CD14-positive monocyte (primary cell): ENCODE results near the gene RAP2C. TPM values are rescaled to one million over a fixed set of nuclear protein-coding genes. Genes with fewer than 3 reads are reported as not detected.

Experiments
- DNase-seq, 3 donors: peaks; one replicate each; pipeline ENCODE4 v3.0.0-alpha.2; 2011 to 2022
- H2AFZ ChIP-seq: 2 replicates; pipeline ENCODE4 v1.6.0; 2012; ENCODE audit warnings: mild to moderate bottlenecking, low read depth, low read length, inconsistent platforms; ENCODE audit not compliant: insufficient read depth, poor library complexity, severe bottlenecking
- H3K27ac ChIP-seq, 2 donors: 1 replicate in 1 of 2; 2 replicates in 1 of 2; pipeline ENCODE4 v1.5.1; 2012 to 2013; ENCODE audit warnings: low read length in 2 of 2, control low read depth in 1 of 2, inconsistent platforms in 1 of 2, low read depth in 1 of 2, mild to moderate bottlenecking in 1 of 2
- H3K27me3 ChIP-seq, 2 donors: one replicate each; pipeline versions ENCODE4 v1.6.0 to v1.6.1; 2011 to 2013; ENCODE audit warnings: low read length in 2 of 2; ENCODE audit not compliant: control insufficient read depth in 2 of 2, insufficient read depth in 2 of 2
- H3K36me3 ChIP-seq, 2 donors: replicated peaks in 1 of 2; 1 replicate in 1 of 2; 2 replicates in 1 of 2; pipeline versions ENCODE4 v1.5.1 to v1.6.1; 2012 to 2013; ENCODE audit warnings: low read length in 2 of 2, control low read depth in 1 of 2, inconsistent platforms in 1 of 2, mild to moderate bottlenecking in 1 of 2; ENCODE audit not compliant: insufficient read depth in 2 of 2, control insufficient read depth in 1 of 2
- H3K4me1 ChIP-seq, 2 donors: 1 replicate in 1 of 2; 2 replicates in 1 of 2; pipeline versions ENCODE4 v1.5.1 to v1.6.1; 2012 to 2013; ENCODE audit warnings: low read length in 2 of 2, control low read depth in 1 of 2, inconsistent platforms in 1 of 2, mild to moderate bottlenecking in 1 of 2, moderate library complexity in 1 of 2; ENCODE audit not compliant: insufficient read depth in 2 of 2, control insufficient read depth in 1 of 2
- H3K4me2 ChIP-seq: replicated peaks from 2 replicates; pipeline ENCODE3; 2012; ENCODE audit warnings: low read length, moderate library complexity, mild to moderate bottlenecking; ENCODE audit not compliant: poor library complexity, severe bottlenecking; ENCODE audit errors: extremely low read depth
- H3K4me3 ChIP-seq, 3 experiments: fragments of 200-600 bp in 1 of 3; sonication (generic) in 1 of 3; replicated peaks in 1 of 3; 1 replicate in 2 of 3; 2 replicates in 1 of 3; pipeline ENCODE4 v1.5.1; 2011 to 2013; ENCODE audit warnings: low read length in 3 of 3, mild to moderate bottlenecking in 3 of 3, control low read depth in 2 of 3, low read depth in 2 of 3, inconsistent platforms in 1 of 3, moderate library complexity in 1 of 3
- H3K79me2 ChIP-seq: 2 replicates; pipeline ENCODE4 v1.6.0; 2012; ENCODE audit warnings: mild to moderate bottlenecking, control low read depth, inconsistent platforms, low read length, moderate library complexity; ENCODE audit not compliant: insufficient read depth
- H3K9ac ChIP-seq: 2 replicates; pipeline ENCODE4 v1.6.0; 2017; ENCODE audit warnings: low read length, mild to moderate bottlenecking; ENCODE audit not compliant: insufficient read depth, poor library complexity, severe bottlenecking
- H3K9me3 ChIP-seq, 2 donors: replicated peaks in 1 of 2; 1 replicate in 1 of 2; 2 replicates in 1 of 2; pipeline versions ENCODE4 v1.5.1 to v1.6.1; 2012 to 2013; ENCODE audit warnings: low read length in 2 of 2, control low read depth in 1 of 2; ENCODE audit not compliant: control insufficient read depth in 1 of 2, insufficient read depth in 1 of 2
- H4K20me1 ChIP-seq: 2 replicates; pipeline ENCODE4 v1.6.0; 2012; ENCODE audit warnings: mild to moderate bottlenecking, low read length, control low read depth, moderate library complexity; ENCODE audit not compliant: insufficient read depth
- H3K27ac Mint-ChIP-seq, 7 donors: one replicate each; pipeline ENCODE4 v1.8.0; 2020; ENCODE audit warnings: mild to moderate bottlenecking in 7 of 7, mixed read lengths in 7 of 7, moderate library complexity in 6 of 7, inconsistent platforms in 2 of 7
- H3K27me3 Mint-ChIP-seq, 3 donors: one replicate each; pipeline ENCODE4 v1.8.0; 2021 to 2022; ENCODE audit warnings: low read depth in 3 of 3, mild to moderate bottlenecking in 3 of 3, mixed read lengths in 3 of 3, moderate library complexity in 3 of 3, inconsistent platforms in 1 of 3
- H3K36me3 Mint-ChIP-seq, 2 donors: one replicate each; pipeline ENCODE4 v1.8.0; 2020; ENCODE audit warnings: mixed read lengths in 2 of 2, inconsistent platforms in 1 of 2, mild to moderate bottlenecking in 1 of 2
- H3K4me1 Mint-ChIP-seq: one replicate; pipeline ENCODE4 v1.8.0; 2020; ENCODE audit warnings: mild to moderate bottlenecking, mixed read lengths
- H3K4me3 Mint-ChIP-seq, 2 donors: one replicate each; pipeline ENCODE4 v1.8.0; 2020; ENCODE audit warnings: mild to moderate bottlenecking in 2 of 2, mixed read lengths in 2 of 2, moderate library complexity in 1 of 2
- H3K9me3 Mint-ChIP-seq, 7 donors: one replicate each; pipeline ENCODE4 v1.8.0; 2020 to 2022; ENCODE audit warnings: mixed read lengths in 7 of 7, mild to moderate bottlenecking in 6 of 7, moderate library complexity in 6 of 7, inconsistent platforms in 2 of 7
- WGBS: methylation state at CpG from one replicate; pipeline ENCODE4 v1.1.5; 2013; ENCODE audit warnings: missing lambda C conversion rate; ENCODE audit not compliant: insufficient coverage; 5-methylcytosine and 5-hydroxymethylcytosine counted together
- intact Hi-C, 2 donors: fragments of 100-400 bp; cut with micrococcal nuclease; formaldehyde crosslinking; loops; one replicate each; pipeline versions ENCODE4 v1.15.0 to v1.15.1; 2023
- polyA plus RNA-seq, 3 donors: library from polyadenylated mRNA; depleted of rRNA in 1 of 3; unstranded in 2 of 3; stranded (reverse) in 1 of 3; fragments of 300-500 nt in 2 of 3; fragments of >200 nt in 1 of 3; fragmentation: Illumina TruSeq in 2 of 3; gene quantifications; 1 replicate in 2 of 3; 2 replicates in 1 of 3; pipeline ENCODE4 v1.2.3, GENCODE V29; 2012 to 2021
- TF ChIP-seq, protein P1 (sequence below): fragments of 200-600 bp; IDR thresholded peaks from one replicate; pipeline ENCODE4 v1.8.0; 2022; ENCODE audit warnings: antibody characterized with exemption, mild to moderate bottlenecking

The RAP2C gene
- polyA plus RNA-seq, 3 donors = 14.7 to 23.2 (median 18.8) TPM

DNA sequence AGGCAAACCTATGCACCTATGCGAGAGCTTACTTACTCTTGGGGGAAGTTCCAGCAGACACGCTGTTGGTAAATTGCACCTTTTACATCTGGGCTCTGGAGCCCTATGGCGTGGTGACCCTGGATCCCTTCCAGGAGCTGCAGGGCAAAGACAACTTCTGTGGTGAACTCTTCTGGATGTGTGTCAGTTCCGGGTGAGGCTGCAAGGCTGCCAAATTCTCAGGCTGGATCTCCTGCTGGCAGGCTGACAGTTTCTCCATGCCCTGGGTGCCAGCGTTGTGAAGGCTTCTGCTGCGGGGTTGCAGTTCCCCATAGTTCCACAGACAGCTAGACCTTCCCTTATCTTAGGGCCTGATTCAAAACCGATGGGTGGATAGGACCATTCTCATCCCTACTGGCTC lies 37.9 kb downstream of the RAP2C start:
- Histone ChIP-seq H3K9me3 (no peaks in the 10 kb centered on the region), H3K79me2 (no peaks in the 10 kb centered on the region), H3K27ac (no peak overlapping the region), H4K20me1 (no peaks in the 10 kb centered on the region), H3K4me2 (no peak overlapping the region), H3K27me3 (peaks cover 0 to 3% of the 10 kb centered on the region in 2 donors), H3K4me1 (no peaks in the 10 kb centered on the region), H3K4me3 (no peak overlapping the region), H3K36me3 (no peaks in the 10 kb centered on the region), H2AFZ (no peak overlapping the region), H3K9ac (no peak overlapping the region)
- TF ChIP-seq, protein P1, sequence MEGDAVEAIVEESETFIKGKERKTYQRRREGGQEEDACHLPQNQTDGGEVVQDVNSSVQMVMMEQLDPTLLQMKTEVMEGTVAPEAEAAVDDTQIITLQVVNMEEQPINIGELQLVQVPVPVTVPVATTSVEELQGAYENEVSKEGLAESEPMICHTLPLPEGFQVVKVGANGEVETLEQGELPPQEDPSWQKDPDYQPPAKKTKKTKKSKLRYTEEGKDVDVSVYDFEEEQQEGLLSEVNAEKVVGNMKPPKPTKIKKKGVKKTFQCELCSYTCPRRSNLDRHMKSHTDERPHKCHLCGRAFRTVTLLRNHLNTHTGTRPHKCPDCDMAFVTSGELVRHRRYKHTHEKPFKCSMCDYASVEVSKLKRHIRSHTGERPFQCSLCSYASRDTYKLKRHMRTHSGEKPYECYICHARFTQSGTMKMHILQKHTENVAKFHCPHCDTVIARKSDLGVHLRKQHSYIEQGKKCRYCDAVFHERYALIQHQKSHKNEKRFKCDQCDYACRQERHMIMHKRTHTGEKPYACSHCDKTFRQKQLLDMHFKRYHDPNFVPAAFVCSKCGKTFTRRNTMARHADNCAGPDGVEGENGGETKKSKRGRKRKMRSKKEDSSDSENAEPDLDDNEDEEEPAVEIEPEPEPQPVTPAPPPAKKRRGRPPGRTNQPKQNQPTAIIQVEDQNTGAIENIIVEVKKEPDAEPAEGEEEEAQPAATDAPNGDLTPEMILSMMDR = no peak
- 67% methylated on average over 3 of the region's 7 CpGs for WGBS
- Mint-ChIP-seq H3K27ac (no peak overlapping the region), H3K9me3 (peaks cover 0 to 3% (median 0%) of the 10 kb centered on the region in 7 donors), H3K4me3 (no peak overlapping the region), H3K36me3 (no peaks in the 10 kb centered on the region), H3K4me1 (no peaks in the 10 kb centered on the region), H3K27me3 (peaks cover 0 to 8% (median 0%) of the 10 kb centered on the region in 3 donors)
- intact Hi-C loops = no loop called here
- no peak for DNase-seq

DNA sequence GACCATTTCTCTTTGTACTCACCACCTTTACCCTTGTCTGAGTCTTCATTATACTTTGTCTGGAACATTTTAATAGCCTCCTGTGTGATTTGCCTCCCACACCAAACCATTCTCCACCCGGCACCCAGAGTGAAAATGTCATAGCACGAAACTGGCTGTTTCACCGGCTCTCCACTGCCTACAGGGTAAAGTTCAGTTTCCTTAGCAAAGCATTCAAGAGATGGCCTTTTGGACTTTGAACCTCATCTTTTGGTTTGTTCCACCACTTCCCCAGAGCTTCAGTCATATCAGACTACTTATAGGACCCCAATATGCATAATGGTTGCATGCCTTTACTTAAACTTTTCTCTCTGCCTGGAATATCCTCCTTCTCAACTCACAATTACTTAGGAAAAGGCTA lies 38.3 kb downstream of the RAP2C start:
- no CpG with 5 or more reads among the region's 3 CpGs for WGBS
- H3K27me3 ChIP-seq = peaks cover 0 to 3% of the 10 kb centered on the region in 2 donors
- intact Hi-C loops = no loop called here
- H3K4me1 ChIP-seq = no peaks in the 10 kb centered on the region
- no peak overlapping the region for H3K4me3 ChIP-seq
- no peaks in the 10 kb centered on the region for H3K9me3 ChIP-seq
- TF ChIP-seq, protein P1 = no peak
- H3K36me3 ChIP-seq = no peaks in the 10 kb centered on the region
- no peak overlapping the region for H3K4me3 Mint-ChIP-seq
- no peaks in the 10 kb centered on the region for H3K79me2 ChIP-seq
- H3K27ac ChIP-seq = no peak overlapping the region
- peaks cover 0 to 8% (median 2%) of the 10 kb centered on the region in 3 donors for H3K27me3 Mint-ChIP-seq
- no peak overlapping the region for H3K9ac ChIP-seq
- H3K27ac Mint-ChIP-seq = peak overlapping the region in 1 of 7 donors; percentile 2
- DNase-seq = no peak
- H3K36me3 Mint-ChIP-seq = no peaks in the 10 kb centered on the region
- no peaks in the 10 kb centered on the region for H3K4me1 Mint-ChIP-seq
- H4K20me1 ChIP-seq = no peaks in the 10 kb centered on the region
- H3K4me2 ChIP-seq = no peak overlapping the region
- no peak overlapping the region for H2AFZ ChIP-seq
- H3K9me3 Mint-ChIP-seq = peaks cover 0 to 3% (median 0%) of the 10 kb centered on the region in 7 donors
